ENCODE results near the gene AGAP1. TPM values are rescaled to one million over a fixed set of nuclear protein-coding genes. Genes with fewer than 3 reads are reported as not detected.

AGAP1 gene
- total RNA-seq, 2 experiments from 2014 or later: not detected

DNA sequence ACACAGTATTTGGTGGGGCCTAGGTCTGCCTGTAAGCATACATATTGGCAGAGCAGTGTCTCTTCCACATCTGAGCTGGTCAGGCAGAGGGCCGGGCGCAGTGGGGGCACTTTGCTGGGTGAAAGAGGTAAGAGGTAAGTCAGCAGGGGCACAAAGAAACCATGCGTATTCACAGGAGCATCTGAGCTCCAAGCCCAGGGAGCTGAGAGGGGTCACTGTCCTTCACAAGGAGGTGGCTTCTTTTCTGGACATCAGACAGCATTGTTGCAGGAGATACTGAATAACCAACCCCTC is 201.7 kb downstream of the AGAP1 start:
- TF ChIP-seq, protein P1, sequence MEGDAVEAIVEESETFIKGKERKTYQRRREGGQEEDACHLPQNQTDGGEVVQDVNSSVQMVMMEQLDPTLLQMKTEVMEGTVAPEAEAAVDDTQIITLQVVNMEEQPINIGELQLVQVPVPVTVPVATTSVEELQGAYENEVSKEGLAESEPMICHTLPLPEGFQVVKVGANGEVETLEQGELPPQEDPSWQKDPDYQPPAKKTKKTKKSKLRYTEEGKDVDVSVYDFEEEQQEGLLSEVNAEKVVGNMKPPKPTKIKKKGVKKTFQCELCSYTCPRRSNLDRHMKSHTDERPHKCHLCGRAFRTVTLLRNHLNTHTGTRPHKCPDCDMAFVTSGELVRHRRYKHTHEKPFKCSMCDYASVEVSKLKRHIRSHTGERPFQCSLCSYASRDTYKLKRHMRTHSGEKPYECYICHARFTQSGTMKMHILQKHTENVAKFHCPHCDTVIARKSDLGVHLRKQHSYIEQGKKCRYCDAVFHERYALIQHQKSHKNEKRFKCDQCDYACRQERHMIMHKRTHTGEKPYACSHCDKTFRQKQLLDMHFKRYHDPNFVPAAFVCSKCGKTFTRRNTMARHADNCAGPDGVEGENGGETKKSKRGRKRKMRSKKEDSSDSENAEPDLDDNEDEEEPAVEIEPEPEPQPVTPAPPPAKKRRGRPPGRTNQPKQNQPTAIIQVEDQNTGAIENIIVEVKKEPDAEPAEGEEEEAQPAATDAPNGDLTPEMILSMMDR (conservative IDR thresholded peaks at IDR 0.05; ENCODE audit: low read length): no peak
- no peak for TF ChIP-seq EZH2phosphoT487 (IDR thresholded peaks at IDR 0.05; ENCODE audit: borderline replicate concordance, low read depth, low read length)
- Histone ChIP-seq H3K4me2 (ENCODE audit: low read length) (no peak overlapping the region), H3K4me3 (ENCODE audit: low read depth, low read length, poor library complexity, severe bottlenecking) (no peak overlapping the region), H4K20me1 (ENCODE audit: insufficient read depth, low read length) (no peaks in the 10 kb centered on the region), H3K27ac (ENCODE audit: low read depth, low read length, poor library complexity, severe bottlenecking) (no peak overlapping the region), H2AFZ (ENCODE audit: low read length) (no peak overlapping the region), H3K9me3 (ENCODE audit: low read length) (no peaks in the 10 kb centered on the region), H3K4me1 (ENCODE audit: insufficient read depth, low read length, poor library complexity, severe bottlenecking) (no peaks in the 10 kb centered on the region), H3K36me3 (ENCODE audit: insufficient read depth, low read length) (no peaks in the 10 kb centered on the region), H3K79me2 (ENCODE audit: insufficient read depth, low read depth, low read length) (no peaks in the 10 kb centered on the region), H3K9me2 (ENCODE audit: insufficient read depth, low read length) (no peaks in the 10 kb centered on the region)
- ChIA-PET CTCF (ENCODE audit: unreplicated experiment) (no interaction called here), POLR2A (interaction anchor here (0.7 kb wide), 1 partner anchor 1028 kb away, joined by 3 read pairs; no protein-coding TSS in a partner anchor)
- intact Hi-C loops (cut with micrococcal nuclease; ENCODE audit: unreplicated experiment): no loop called here
- BruUV-seq (replicated peaks): no TSS peak
- DNase-seq (ENCODE audit: low spot score): no peak

DNA sequence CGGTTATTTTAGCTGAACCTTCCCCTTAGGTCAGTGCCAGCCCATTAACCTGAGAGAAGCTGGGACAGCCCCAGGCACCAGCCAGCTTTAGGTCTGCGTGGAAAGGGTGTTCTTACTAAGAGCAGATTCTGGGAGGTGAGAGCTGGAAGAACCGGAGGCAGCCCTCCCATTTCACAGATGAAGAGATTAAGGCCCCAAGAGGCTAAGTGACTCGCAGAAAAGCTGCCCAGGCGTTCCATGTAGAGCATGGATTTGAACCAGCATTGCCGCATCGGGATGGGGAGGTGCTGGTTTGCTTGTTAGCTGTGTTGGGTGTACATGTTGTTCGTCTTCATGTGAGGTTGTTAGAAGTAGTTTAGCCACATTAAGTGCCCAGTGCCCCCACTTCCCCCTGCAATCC is 203.2 kb downstream of the AGAP1 start:
- Histone ChIP-seq H3K4me3 (ENCODE audit: low read depth, low read length, poor library complexity, severe bottlenecking) (no peak overlapping the region), H3K79me2 (ENCODE audit: insufficient read depth, low read depth, low read length) (no peaks in the 10 kb centered on the region), H3K9me3 (ENCODE audit: low read length) (no peaks in the 10 kb centered on the region), H3K27ac (ENCODE audit: low read depth, low read length, poor library complexity, severe bottlenecking) (no peak overlapping the region), H4K20me1 (ENCODE audit: insufficient read depth, low read length) (no peaks in the 10 kb centered on the region), H3K9me2 (ENCODE audit: insufficient read depth, low read length) (no peaks in the 10 kb centered on the region), H3K36me3 (ENCODE audit: insufficient read depth, low read length) (no peaks in the 10 kb centered on the region), H3K4me1 (ENCODE audit: insufficient read depth, low read length, poor library complexity, severe bottlenecking) (no peaks in the 10 kb centered on the region), H3K4me2 (ENCODE audit: low read length) (no peak overlapping the region), H2AFZ (ENCODE audit: low read length) (no peak overlapping the region)
- intact Hi-C loops (cut with micrococcal nuclease; ENCODE audit: unreplicated experiment): no loop called here
- no TSS peak for BruUV-seq (replicated peaks)
- no peak for TF ChIP-seq EZH2phosphoT487 (IDR thresholded peaks at IDR 0.05; ENCODE audit: borderline replicate concordance, low read depth, low read length)
- TF ChIP-seq, protein P1 (conservative IDR thresholded peaks at IDR 0.05; ENCODE audit: low read length): no peak
- ChIA-PET POLR2A (no interaction called here), CTCF (ENCODE audit: unreplicated experiment) (no interaction called here)
- no peak for DNase-seq (ENCODE audit: low spot score)

DNA sequence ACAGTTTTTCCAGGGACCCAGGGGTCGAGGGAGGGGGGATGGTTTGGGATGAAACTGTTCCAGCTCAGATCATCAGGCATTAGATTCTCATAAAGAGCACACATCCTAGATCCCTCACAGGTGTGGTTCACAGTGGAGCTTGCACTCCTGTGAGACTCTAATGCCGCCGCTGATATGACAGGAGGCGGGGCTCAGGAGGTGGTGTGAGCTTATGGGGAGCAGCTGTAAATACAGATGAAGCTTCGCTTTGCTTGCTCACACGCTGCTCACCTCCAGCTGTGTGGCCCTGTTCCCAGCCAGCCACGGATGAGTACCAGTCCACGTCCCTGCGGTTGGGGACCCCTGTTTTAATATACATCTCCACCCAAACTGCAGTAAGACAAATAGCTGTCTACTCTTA is 204.2 kb downstream of the AGAP1 start:
- ChIA-PET CTCF (ENCODE audit: unreplicated experiment) (no interaction called here), POLR2A (no interaction called here)
- Histone ChIP-seq H3K9me2 (ENCODE audit: insufficient read depth, low read length) (no peaks in the 10 kb centered on the region), H3K79me2 (ENCODE audit: insufficient read depth, low read depth, low read length) (no peaks in the 10 kb centered on the region), H4K20me1 (ENCODE audit: insufficient read depth, low read length) (no peaks in the 10 kb centered on the region), H3K4me3 (ENCODE audit: low read depth, low read length, poor library complexity, severe bottlenecking) (no peak overlapping the region), H3K4me1 (ENCODE audit: insufficient read depth, low read length, poor library complexity, severe bottlenecking) (no peaks in the 10 kb centered on the region), H3K27ac (ENCODE audit: low read depth, low read length, poor library complexity, severe bottlenecking) (no peak overlapping the region), H3K9me3 (ENCODE audit: low read length) (no peaks in the 10 kb centered on the region), H2AFZ (ENCODE audit: low read length) (no peak overlapping the region), H3K4me2 (ENCODE audit: low read length) (no peak overlapping the region), H3K36me3 (ENCODE audit: insufficient read depth, low read length) (no peaks in the 10 kb centered on the region)
- no TSS peak for BruUV-seq (replicated peaks)
- DNase-seq (ENCODE audit: low spot score): no peak
- intact Hi-C loops (cut with micrococcal nuclease; ENCODE audit: unreplicated experiment): no loop called here
- TF ChIP-seq, protein P1 (conservative IDR thresholded peaks at IDR 0.05; ENCODE audit: low read length): no peak
- no peak for TF ChIP-seq EZH2phosphoT487 (IDR thresholded peaks at IDR 0.05; ENCODE audit: borderline replicate concordance, low read depth, low read length)

Data from OCI-LY7 (cell line).